Suprapubic skin (tissue), 4 donors: ENCODE results near the gene MSX1.

ENCODE experiments used
- EP300 ChIP-seq: sonication (generic); formaldehyde crosslinking; IDR thresholded peaks from one replicate; pipeline ENCODE4 v1.6.1; 2017; ENCODE audit warnings: antibody characterized with exemption
- POLR2A ChIP-seq, 2 donors: fragments of 450-650 bp; IDR thresholded peaks; one replicate each; pipeline ENCODE4 v1.6.1; 2017; ENCODE audit warnings: antibody characterized with exemption in 2 of 2, mild to moderate bottlenecking in 2 of 2, moderate library complexity in 2 of 2
- POLR2AphosphoS5 ChIP-seq, 3 donors: sonication (generic); formaldehyde crosslinking; IDR thresholded peaks; one replicate each; pipeline ENCODE4 v1.6.1; 2017; ENCODE audit warnings: antibody characterized with exemption in 3 of 3
- TF ChIP-seq, protein P1 (sequence below), 2 donors: fragments of 200-600 bp in 1 of 2; fragments of 450-650 bp in 1 of 2; sonication (generic) in 1 of 2; IDR thresholded peaks; one replicate each; pipeline ENCODE4 v1.5.1; 2016 to 2019; ENCODE audit warnings: antibody characterized with exemption in 2 of 2, mild to moderate bottlenecking in 1 of 2, moderate library complexity in 1 of 2

GRCh38 chr4:4876945-4877661, 17.6 kb downstream of the MSX1 start:
- TF ChIP-seq, protein P1, sequence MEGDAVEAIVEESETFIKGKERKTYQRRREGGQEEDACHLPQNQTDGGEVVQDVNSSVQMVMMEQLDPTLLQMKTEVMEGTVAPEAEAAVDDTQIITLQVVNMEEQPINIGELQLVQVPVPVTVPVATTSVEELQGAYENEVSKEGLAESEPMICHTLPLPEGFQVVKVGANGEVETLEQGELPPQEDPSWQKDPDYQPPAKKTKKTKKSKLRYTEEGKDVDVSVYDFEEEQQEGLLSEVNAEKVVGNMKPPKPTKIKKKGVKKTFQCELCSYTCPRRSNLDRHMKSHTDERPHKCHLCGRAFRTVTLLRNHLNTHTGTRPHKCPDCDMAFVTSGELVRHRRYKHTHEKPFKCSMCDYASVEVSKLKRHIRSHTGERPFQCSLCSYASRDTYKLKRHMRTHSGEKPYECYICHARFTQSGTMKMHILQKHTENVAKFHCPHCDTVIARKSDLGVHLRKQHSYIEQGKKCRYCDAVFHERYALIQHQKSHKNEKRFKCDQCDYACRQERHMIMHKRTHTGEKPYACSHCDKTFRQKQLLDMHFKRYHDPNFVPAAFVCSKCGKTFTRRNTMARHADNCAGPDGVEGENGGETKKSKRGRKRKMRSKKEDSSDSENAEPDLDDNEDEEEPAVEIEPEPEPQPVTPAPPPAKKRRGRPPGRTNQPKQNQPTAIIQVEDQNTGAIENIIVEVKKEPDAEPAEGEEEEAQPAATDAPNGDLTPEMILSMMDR (IDR thresholded peaks at IDR 0.05), result no peak
- TF ChIP-seq POLR2A (IDR thresholded peaks at IDR 0.05), result no peak
- TF ChIP-seq EP300, result no peak
- no peak for TF ChIP-seq POLR2AphosphoS5 (IDR thresholded peaks at IDR 0.05)
